MM.1S (cell line): ENCODE results near the gene PGD.

ENCODE experiments used
- DNase-seq: peaks from one replicate; pipeline ENCODE4 v3.0.0-alpha.2; 2015
- H2AFZ ChIP-seq: fragments of 300-600 bp; sonication (generic); 2 replicates; pipeline ENCODE4 v1.6.0; 2016; ENCODE audit warnings: antibody characterized with exemption, low read length
- H3F3A ChIP-seq: fragments of 300-600 bp; sonication (generic); 2 replicates; pipeline ENCODE4 v1.6.1; 2016; ENCODE audit warnings: mild to moderate bottlenecking, antibody characterized with exemption, low read length, moderate library complexity, mixed read lengths; ENCODE audit not compliant: insufficient read depth
- H3K27ac ChIP-seq: fragments of 300-600 bp; sonication (generic); 2 replicates; pipeline ENCODE4 v1.5.1; 2016; ENCODE audit warnings: mild to moderate bottlenecking, low read length
- H3K27me3 ChIP-seq: fragments of 300-600 bp; sonication (generic); replicated peaks from 2 replicates; pipeline ENCODE4 v1.6.0; 2016; ENCODE audit warnings: low read length; ENCODE audit not compliant: insufficient read depth
- H3K36me3 ChIP-seq: fragments of 300-600 bp; sonication (generic); replicated peaks from 2 replicates; pipeline ENCODE4 v1.6.1; 2016; ENCODE audit warnings: mild to moderate bottlenecking, low read length, mixed read lengths; ENCODE audit not compliant: insufficient read depth
- H3K4me1 ChIP-seq: fragments of 300-600 bp; sonication (generic); 2 replicates; pipeline ENCODE4 v1.6.1; 2016; ENCODE audit warnings: low read length, mixed read lengths
- H3K4me2 ChIP-seq: fragments of 300-600 bp; sonication (generic); 2 replicates; pipeline ENCODE4 v1.6.0; 2016; ENCODE audit warnings: low read depth, low read length
- H3K4me3 ChIP-seq: fragments of 300-600 bp; sonication (generic); 2 replicates; pipeline ENCODE4 v1.5.1; 2016; ENCODE audit warnings: low read length, mixed read lengths
- H3K79me2 ChIP-seq: fragments of 300-600 bp; sonication (generic); 2 replicates; pipeline ENCODE4 v1.6.1; 2016; ENCODE audit warnings: mixed run types, low read length, mixed read lengths
- H3K9ac ChIP-seq: fragments of 300-600 bp; sonication (generic); 2 replicates; pipeline ENCODE4 v1.6.1; 2016; ENCODE audit warnings: low read length, mixed read lengths
- H3K9me2 ChIP-seq: fragments of 300-600 bp; sonication (generic); replicated peaks from 2 replicates; pipeline ENCODE4 v1.6.1; 2016; ENCODE audit warnings: mild to moderate bottlenecking, low read length, mixed read lengths; ENCODE audit not compliant: insufficient read depth
- H3K9me3 ChIP-seq: fragments of 300-600 bp; sonication (generic); replicated peaks from 2 replicates; pipeline ENCODE4 v1.6.1; 2016; ENCODE audit warnings: mild to moderate bottlenecking, low read length, mixed read lengths; ENCODE audit not compliant: insufficient read depth
- H4K20me1 ChIP-seq: fragments of 300-600 bp; sonication (generic); 2 replicates; pipeline ENCODE4 v1.6.1; 2016; ENCODE audit warnings: mild to moderate bottlenecking, low read length, moderate library complexity, mixed read lengths; ENCODE audit not compliant: insufficient read depth
- CTCF ChIP-seq: fragments of 300-600 bp; sonication (generic); IDR thresholded peaks from 2 replicates; pipeline ENCODE4 v1.5.1; 2016; ENCODE audit warnings: antibody characterized with exemption, low read length, mixed read lengths
- EZH2 ChIP-seq: fragments of 300-600 bp; sonication (generic); optimal IDR thresholded peaks from 2 replicates; pipeline ENCODE3; 2017; ENCODE audit warnings: low read depth, mild to moderate bottlenecking, antibody characterized with exemption, low read length, mixed read lengths
- EZH2phosphoT487 ChIP-seq: fragments of 300-600 bp; sonication (generic); IDR thresholded peaks from 2 replicates; pipeline ENCODE4 v1.6.1; 2018; ENCODE audit warnings: antibody characterized with exemption, low read length

The PGD gene

DNA sequence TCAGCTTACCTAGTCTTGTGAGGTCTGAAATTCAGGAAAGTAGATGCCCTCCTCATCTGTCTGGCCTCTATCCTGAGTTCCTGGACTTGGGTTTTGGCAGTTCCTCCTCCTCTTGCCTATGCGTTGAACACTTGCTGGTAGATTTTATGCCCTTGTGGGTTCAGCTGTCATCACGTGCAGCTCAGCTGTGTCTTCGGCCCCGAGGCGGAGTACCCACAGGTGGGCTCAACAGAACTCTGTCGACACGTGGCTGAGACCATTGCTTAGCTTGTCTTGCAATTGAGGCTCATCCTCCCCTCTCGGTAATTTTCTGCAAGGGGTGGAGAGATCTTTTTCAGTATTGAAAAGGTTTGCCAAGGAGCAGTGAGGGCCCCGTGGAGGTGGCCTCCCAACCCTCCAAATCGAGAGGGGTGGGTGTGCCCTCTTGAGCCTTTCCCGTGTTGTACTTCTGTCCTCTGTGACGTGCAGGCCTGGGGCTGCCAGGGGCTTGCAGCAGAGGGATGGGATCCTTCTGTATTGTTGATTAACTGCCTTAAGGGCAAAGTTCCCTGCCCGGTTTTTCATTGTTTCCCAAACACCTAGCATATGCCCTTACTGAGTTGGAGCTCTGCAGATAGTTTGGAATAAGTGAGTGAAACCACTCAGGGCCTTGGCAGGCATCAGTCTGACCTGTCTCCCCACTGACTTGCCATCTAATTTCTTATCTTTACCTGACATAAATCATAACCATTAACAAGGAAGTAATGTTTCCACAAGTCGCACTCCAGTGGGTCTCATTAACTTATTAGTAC lies 34.2 kb downstream of the PGD start:
- no peak overlapping the region for H3K27ac ChIP-seq
- no peak overlapping the region for H3K4me2 ChIP-seq
- H3K36me3 ChIP-seq, result no peaks in the 10 kb centered on the region
- no peak overlapping the region for H3K9ac ChIP-seq
- H3K4me3 ChIP-seq, result no peak overlapping the region
- peaks cover 7% of the 10 kb centered on the region; the same call in 1 of the 2 replicates for H3K4me1 ChIP-seq
- no peaks in the 10 kb centered on the region for H3K9me3 ChIP-seq
- H3K79me2 ChIP-seq, result peaks cover 7% of the 10 kb centered on the region; the same call in 1 of the 2 replicates
- no peaks in the 10 kb centered on the region for H3K9me2 ChIP-seq
- no peaks in the 10 kb centered on the region for H3F3A ChIP-seq
- H4K20me1 ChIP-seq, result no peaks in the 10 kb centered on the region
- H2AFZ ChIP-seq, result no peak overlapping the region
- no peak for DNase-seq
- TF ChIP-seq EZH2phosphoT487 (no peak), EZH2 (no peak), CTCF (no peak)
- H3K27me3 ChIP-seq, result no peaks in the 10 kb centered on the region

GRCh38 chr1:10433790-10434189 lies 34.9 kb downstream of the PGD start:
- TF ChIP-seq EZH2phosphoT487 (no peak), EZH2 (no peak), CTCF (no peak)
- Histone ChIP-seq H3F3A (no peaks in the 10 kb centered on the region), H3K4me2 (no peak overlapping the region), H3K9me3 (no peaks in the 10 kb centered on the region), H3K27ac (no peak overlapping the region), H2AFZ (no peak overlapping the region), H3K9me2 (no peaks in the 10 kb centered on the region), H3K9ac (no peak overlapping the region), H3K79me2 (peaks cover 7% of the 10 kb centered on the region; the same call in 1 of the 2 replicates), H3K4me3 (no peak overlapping the region), H3K36me3 (no peaks in the 10 kb centered on the region), H3K27me3 (no peaks in the 10 kb centered on the region), H4K20me1 (no peaks in the 10 kb centered on the region), H3K4me1 (peaks cover 7% of the 10 kb centered on the region; the same call in 1 of the 2 replicates)
- DNase-seq, result no peak

- H3K27ac ChIP-seq, result no peak overlapping the region
- TF ChIP-seq EZH2 (no peak), CTCF (no peak), EZH2phosphoT487 (no peak)
- H3K36me3 ChIP-seq, result no peaks in the 10 kb centered on the region
- H3K4me1 ChIP-seq, result peaks cover 4% of the 10 kb centered on the region; the same call in 1 of the 2 replicates
- H3K4me2 ChIP-seq, result no peak overlapping the region
- no peak overlapping the region for H3K4me3 ChIP-seq
- no peaks in the 10 kb centered on the region for H4K20me1 ChIP-seq
- H3K79me2 ChIP-seq, result peaks cover 7% of the 10 kb centered on the region; the same call in 1 of the 2 replicates
- no peaks in the 10 kb centered on the region for H3K9me2 ChIP-seq
- H3K9ac ChIP-seq, result no peak overlapping the region
- H3K27me3 ChIP-seq, result no peaks in the 10 kb centered on the region
- no peak overlapping the region for H2AFZ ChIP-seq
- DNase-seq, result no peak
- no peaks in the 10 kb centered on the region for H3K9me3 ChIP-seq
- H3F3A ChIP-seq, result no peaks in the 10 kb centered on the region
Observed at GRCh38 chr1:10434590-10434989, 35.7 kb downstream of the PGD start.
